Placental epithelial cell (primary cell): ENCODE results near the gene ZNG1B. TPM values are rescaled to one million over a fixed set of nuclear protein-coding genes. Genes with fewer than 3 reads are reported as not detected.

ENCODE experiments used
- total RNA-seq: library from RNA; depleted of rRNA; stranded (reverse); fragments of >200 nt; gene quantifications from 2 replicates; pipeline ENCODE4 v1.2.3, GENCODE V29; 2012

The ZNG1B gene
- 20.4 and 25.9 TPM in 2 replicates for total RNA-seq

DNA sequence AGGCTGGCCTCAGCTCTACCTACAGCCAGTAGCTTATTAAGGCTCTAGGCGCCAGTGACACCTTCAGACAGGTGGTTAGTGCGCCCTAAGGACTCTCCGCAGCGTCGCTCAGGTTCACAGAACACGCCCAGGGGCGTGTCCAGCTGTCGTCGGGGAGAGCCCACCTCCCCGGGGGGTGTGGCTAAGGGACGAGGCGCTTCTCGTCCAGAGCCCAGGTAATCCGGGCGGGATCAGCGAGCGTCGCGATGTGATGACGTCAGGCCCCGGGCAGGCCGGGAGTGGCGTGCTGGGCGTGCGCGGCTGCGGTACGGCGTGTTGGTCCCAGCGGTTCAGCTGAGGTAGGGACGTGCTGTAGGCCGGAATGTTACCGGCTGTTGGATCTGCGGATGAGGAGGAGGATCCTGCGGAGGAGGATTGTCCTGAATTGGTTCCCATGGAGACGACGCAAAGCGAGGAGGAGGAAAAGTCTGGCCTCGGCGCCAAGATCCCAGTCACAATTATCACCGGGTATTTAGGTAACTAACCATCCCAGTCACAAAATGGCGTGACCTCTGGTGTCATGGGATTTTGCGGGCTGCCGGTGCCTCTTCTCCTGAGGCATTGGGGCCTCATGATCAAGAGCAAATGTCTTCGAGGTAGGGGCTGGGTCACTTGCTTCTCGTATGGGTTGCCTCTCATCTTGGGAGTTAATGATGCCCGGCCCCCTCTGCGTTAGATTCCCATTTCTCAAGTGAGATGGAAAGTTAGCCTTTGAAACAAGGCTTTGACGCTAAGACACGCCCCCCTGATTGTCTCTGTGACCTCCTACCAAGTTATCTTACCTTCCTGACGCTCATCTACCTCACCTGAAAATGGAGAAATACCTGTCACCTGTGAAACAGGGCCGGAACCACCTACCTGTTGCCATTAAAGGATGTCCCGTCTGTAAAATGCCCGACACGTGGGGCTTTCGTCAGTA is at the start of gene ZNG1B:
Gene ZNG1B (plus strand): TSS at position 184 of the 958 bp plus-strand sequence. CDS start 178 bp downstream, at position 362.

DNA sequence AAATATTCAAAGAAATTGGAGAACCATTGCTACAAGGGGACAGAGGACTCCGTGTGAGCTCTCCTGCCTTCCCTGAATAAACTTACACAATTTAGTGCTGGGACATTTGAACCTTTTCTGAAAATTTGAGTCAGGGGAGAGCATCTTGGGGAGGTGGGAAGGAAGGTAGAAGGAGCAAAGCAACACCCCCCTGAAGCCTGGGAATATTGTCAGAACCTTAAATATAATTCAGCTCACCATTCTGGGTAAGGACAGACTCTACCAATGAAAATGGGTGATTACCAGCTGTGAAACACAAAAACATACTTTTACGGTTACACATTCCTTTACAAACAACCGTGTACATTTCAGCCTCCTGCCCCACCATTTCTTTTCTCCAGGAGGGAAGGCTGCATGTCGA is 60.9 kb downstream of the ZNG1B start, which contains the start of gene FOXD4L1:
Gene FOXD4L1 (plus strand): TSS at position 301 of the 400 bp plus-strand sequence. CDS start 592 bp downstream, outside the sequence.

Other genes with a start within 250 kb of the ZNG1B start
- gene PAX8, start 158.8 kb upstream of the ZNG1B start, total RNA-seq: 1.6 and 3.4 TPM in 2 replicates
- gene FOXD4L1, start 61.0 kb downstream of the ZNG1B start, total RNA-seq: under 0.01 TPM in 1 of 2 replicates, not detected in the other
- gene RABL2A, start 189.6 kb downstream of the ZNG1B start, total RNA-seq: 10.0 and 22.8 TPM in 2 replicates